ENCODE results near the gene UBE2D4.

The UBE2D4 gene

DNA sequence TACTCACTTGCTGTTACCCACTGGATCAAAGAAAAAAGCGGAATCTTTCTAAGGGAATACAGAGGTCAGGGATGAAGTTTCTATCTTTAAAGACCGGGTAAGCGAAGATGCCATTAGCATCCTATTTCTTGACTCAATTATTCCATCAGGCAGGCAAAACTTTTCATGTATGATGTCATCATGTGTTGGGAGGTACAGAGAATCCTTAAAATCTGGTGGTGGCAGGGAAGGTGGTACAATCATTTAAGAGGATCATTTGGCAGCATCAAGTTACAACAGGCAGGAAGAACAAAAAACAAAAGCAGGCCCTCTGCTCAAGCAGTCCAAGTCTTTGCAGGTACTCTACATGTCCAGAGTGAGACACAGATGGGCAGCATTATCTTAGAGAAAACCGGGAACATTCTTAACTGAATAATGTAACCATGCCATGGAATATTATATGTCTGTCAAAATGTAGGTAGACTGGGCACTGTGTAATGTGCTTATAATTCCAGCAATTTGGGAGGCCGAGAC, 23.6 kb upstream of the UBE2D4 start:
- DNase-seq (ENCODE audit: low read depth), result no peak
- no peak for TF ChIP-seq CTCF (conservative IDR thresholded peaks at IDR 0.05; ENCODE audit: control insufficient read depth, insufficient read depth, low read depth, low read length)
- no peak overlapping the region for H3K4me3 ChIP-seq (ENCODE audit: control insufficient read depth, low read depth, low read length)

DNA sequence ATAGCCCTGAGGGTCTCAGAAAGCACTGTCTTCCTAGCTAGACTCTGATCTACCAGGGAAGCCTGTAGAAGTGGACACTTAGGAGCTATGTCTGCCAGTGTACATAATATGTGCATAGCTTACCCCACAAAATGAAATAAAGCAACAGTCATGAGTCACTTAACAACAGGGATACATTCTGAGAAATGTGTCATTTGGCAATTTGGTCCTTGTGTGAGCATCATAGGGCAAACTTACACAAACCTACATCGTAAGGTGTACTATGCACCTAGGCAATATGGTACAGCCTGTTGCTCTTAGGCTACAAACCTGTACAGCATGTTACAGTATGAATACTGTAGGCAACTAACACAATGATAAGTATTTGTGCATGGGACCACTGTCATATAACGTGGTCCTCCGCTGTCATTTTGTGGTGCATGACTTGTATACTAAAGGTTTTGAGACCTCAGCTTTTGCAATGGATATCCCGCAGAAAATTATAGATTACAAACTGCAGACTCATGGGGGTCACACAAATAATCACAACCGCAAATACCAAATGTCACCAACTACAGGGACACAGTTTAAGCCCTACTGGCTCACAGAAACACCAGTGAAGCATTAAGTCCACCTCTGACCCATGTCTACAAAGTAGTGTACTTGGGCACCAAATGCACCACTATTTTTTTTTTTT, 21.6 kb upstream of the UBE2D4 start:
- H3K4me3 ChIP-seq (ENCODE audit: control insufficient read depth, low read depth, low read length), result no peak overlapping the region
- TF ChIP-seq CTCF (conservative IDR thresholded peaks at IDR 0.05; ENCODE audit: control insufficient read depth, insufficient read depth, low read depth, low read length), result no peak

GRCh38 chr7:43905209-43905946, 20.9 kb upstream of the UBE2D4 start:
- peak overlapping the region; percentile 76 for H3K4me3 ChIP-seq (ENCODE audit: control insufficient read depth, low read depth, low read length)
- DNase-seq (ENCODE audit: low read depth), result peak; percentile 52
- TF ChIP-seq CTCF (conservative IDR thresholded peaks at IDR 0.05; ENCODE audit: control insufficient read depth, insufficient read depth, low read depth, low read length), result no peak

More for the DNA sequence above, 21.6 kb upstream of the UBE2D4 start:
- peak; percentile 58 for DNase-seq (ENCODE audit: low read depth)

DNA sequence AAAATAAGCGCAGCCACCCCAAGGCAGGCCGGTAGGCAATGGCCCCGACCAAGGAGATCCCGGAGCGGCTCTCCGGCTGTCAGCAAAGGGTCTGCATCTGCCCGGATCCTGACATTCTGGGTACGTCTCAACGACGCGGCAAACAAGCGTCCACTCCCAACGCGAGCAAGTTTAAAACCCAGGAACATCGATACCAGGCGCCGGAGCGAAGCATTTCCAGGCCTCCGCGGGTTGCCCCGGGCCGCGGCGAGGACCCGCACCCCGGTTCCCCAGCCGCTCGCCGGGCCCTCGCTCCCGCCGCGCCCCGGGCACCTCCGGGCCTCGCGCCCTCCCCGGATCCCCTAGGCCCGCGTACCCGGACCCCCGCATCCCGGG, 20.3 kb upstream of the UBE2D4 start:
- DNase-seq (ENCODE audit: low read depth), result peak; percentile 33
- TF ChIP-seq CTCF (conservative IDR thresholded peaks at IDR 0.05; ENCODE audit: control insufficient read depth, insufficient read depth, low read depth, low read length), result no peak
- H3K4me3 ChIP-seq (ENCODE audit: control insufficient read depth, low read depth, low read length), result peak overlapping the region; percentile 76

GRCh38 chr7:43906331-43907010, 19.8 kb upstream of the UBE2D4 start, which contains the start of gene URGCP:
TSS of gene URGCP (minus strand) at chr7:43906596. CDS start at chr7:43906575, 21 bp downstream.
- H3K4me3 ChIP-seq (ENCODE audit: control insufficient read depth, low read depth, low read length), result peak within 1 kb of the TSS; percentile 76
- TF ChIP-seq CTCF (conservative IDR thresholded peaks at IDR 0.05; ENCODE audit: control insufficient read depth, insufficient read depth, low read depth, low read length), result no peak
- DNase-seq (ENCODE audit: low read depth), result no peak

GRCh38 chr7:43914795-43915194, 11.4 kb upstream of the UBE2D4 start:
- DNase-seq (ENCODE audit: low read depth), result no peak
- H3K4me3 ChIP-seq (ENCODE audit: control insufficient read depth, low read depth, low read length), result no peak overlapping the region
- TF ChIP-seq CTCF (conservative IDR thresholded peaks at IDR 0.05; ENCODE audit: control insufficient read depth, insufficient read depth, low read depth, low read length), result no peak
